ENCODE measurements around the gene PHAF1. TPM values are rescaled to one million over a fixed set of nuclear protein-coding genes. Genes with fewer than 3 reads are reported as not detected.

PHAF1 gene
- total and polyA plus RNA-seq, 9 donors, result 12.9 to 22.2 (median 17.8) TPM

DNA sequence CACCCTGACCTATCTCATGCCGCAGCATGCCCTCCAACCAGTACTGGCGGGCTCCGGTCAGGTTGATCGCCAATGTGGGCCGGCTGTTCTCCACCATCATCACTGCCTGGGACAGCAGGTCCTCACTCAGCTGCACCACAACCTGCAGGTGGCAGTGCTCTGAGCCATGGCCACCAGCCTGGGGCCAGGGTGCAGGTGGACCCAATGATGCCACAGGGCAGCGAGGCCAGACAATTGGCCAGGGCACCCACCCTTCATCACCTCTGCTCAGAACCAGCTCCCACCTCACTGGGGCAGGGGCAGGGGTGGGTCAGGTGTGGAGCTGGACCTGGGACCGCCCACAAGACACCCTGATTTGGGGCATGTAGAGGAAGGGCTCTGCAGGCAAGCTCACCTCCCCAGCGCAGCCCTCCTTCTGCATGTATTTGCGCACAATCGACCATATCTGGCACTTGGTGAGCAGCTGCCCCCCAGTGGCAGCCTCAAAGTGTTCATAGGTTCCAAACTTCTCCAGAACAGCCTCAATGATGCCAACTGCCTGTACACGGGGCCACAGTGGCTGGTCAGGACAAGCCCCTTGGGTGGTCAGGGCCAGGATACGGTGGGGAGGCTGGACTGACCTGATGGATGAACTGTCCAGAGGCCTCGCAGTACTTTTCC lies 69.8 kb downstream of the PHAF1 start:
- Histone ChIP-seq H3K4me3 (ENCODE audit: low read length) (no peak overlapping the region), H3K27me3 (ENCODE audit: control insufficient read depth, insufficient read depth, low read length) (peaks cover 31% of the 10 kb centered on the region), H3K9me3 (replicated peaks; ENCODE audit: control insufficient read depth, low read depth, low read length) (no peaks in the 10 kb centered on the region), H3K4me1 (ENCODE audit: control insufficient read depth, insufficient read depth, low read length) (peaks cover 37% of the 10 kb centered on the region), H3K27ac (ENCODE audit: low read length) (no peak overlapping the region), H3K36me3 (ENCODE audit: control insufficient read depth, insufficient read depth, low read length) (peaks cover 18% of the 10 kb centered on the region)
- 81% methylated on average over 8 of the region's 13 CpGs for WGBS (ENCODE audit: insufficient coverage)
- DNase-seq, result no peak

DNA sequence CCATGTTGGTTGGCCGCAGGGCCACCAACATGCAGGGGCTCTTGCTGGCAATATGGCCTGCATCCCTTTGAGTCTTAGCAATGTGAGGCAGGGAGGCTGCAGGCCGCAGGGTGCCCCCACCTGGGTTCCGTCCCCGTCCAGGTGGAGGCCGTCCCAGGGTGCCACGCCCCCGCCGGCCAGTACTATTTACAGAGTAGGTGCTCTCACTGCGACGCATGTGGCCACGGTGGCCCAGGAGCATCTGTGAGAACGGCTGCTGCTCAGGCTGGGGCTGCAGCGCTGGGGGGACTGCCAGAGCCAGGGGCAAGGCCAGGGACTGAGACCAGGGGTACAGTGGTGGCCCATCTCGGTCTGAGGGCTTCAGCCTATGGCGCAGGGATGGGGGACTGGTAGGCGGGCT lies 70.4 kb downstream of the PHAF1 start:
- WGBS (ENCODE audit: insufficient coverage), result 90% methylated on average over 15 of the region's 16 CpGs
- no peak for DNase-seq
- peaks cover 37% of the 10 kb centered on the region for H3K4me1 ChIP-seq (ENCODE audit: control insufficient read depth, insufficient read depth, low read length)

DNA sequence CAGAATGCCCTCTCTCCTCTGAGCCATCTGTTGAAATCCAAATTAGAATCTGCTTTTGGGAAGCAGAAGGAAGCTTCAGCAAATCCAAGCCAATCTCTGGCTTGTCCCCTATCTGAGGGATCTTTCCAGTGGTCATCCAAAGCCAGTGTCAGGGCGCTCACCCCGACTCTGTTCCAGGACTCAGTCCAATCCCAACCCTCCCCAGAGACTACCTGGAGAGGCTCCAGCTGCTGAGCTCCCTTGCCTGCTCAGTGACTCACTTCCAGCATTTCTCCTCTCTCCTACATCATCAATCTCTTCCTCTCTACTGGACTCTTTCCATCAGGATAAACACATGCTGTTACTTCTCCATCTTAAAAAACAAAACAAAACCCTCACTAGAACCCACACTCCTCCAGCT lies 71.6 kb downstream of the PHAF1 start:
- DNase-seq, result no peak
- WGBS (ENCODE audit: insufficient coverage), result 18% methylated on average over 2 of the region's 2 CpGs
- peaks cover 13% of the 10 kb centered on the region for H3K27me3 ChIP-seq (ENCODE audit: control insufficient read depth, insufficient read depth, low read length)
- no peaks in the 10 kb centered on the region for H3K9me3 ChIP-seq (replicated peaks; ENCODE audit: control insufficient read depth, low read depth, low read length)
- peaks cover 44% of the 10 kb centered on the region for H3K4me1 ChIP-seq (ENCODE audit: control insufficient read depth, insufficient read depth, low read length)
- H3K36me3 ChIP-seq (ENCODE audit: control insufficient read depth, insufficient read depth, low read length), result peaks cover 10% of the 10 kb centered on the region
- H3K27ac ChIP-seq (ENCODE audit: low read length), result no peak overlapping the region
- no peak overlapping the region for H3K4me3 ChIP-seq (ENCODE audit: low read length)

More for the DNA sequence above, 70.4 kb downstream of the PHAF1 start:
- no peak overlapping the region for H3K4me3 ChIP-seq (ENCODE audit: low read length)
- no peaks in the 10 kb centered on the region for H3K9me3 ChIP-seq (replicated peaks; ENCODE audit: control insufficient read depth, low read depth, low read length)
- peaks cover 25% of the 10 kb centered on the region for H3K27me3 ChIP-seq (ENCODE audit: control insufficient read depth, insufficient read depth, low read length)
- no peak overlapping the region for H3K27ac ChIP-seq (ENCODE audit: low read length)
- peaks cover 18% of the 10 kb centered on the region for H3K36me3 ChIP-seq (ENCODE audit: control insufficient read depth, insufficient read depth, low read length)

- Histone ChIP-seq H3K36me3 (ENCODE audit: control insufficient read depth, insufficient read depth, low read length) (peaks cover 7% of the 10 kb centered on the region), H3K4me1 (ENCODE audit: control insufficient read depth, insufficient read depth, low read length) (peaks cover 53% of the 10 kb centered on the region), H3K27ac (ENCODE audit: low read length) (no peak overlapping the region), H3K4me3 (ENCODE audit: low read length) (no peak overlapping the region), H3K9me3 (replicated peaks; ENCODE audit: control insufficient read depth, low read depth, low read length) (no peaks in the 10 kb centered on the region), H3K27me3 (ENCODE audit: control insufficient read depth, insufficient read depth, low read length) (peaks cover 5% of the 10 kb centered on the region)
- WGBS (ENCODE audit: insufficient coverage), result 80% methylated on average over 2 of the region's 2 CpGs
- DNase-seq, result no peak
Measured at GRCh38 chr16:67182288-67182687, 72.5 kb downstream of the PHAF1 start.

GRCh38 chr16:67183284-67183626 lies 73.5 kb downstream of the PHAF1 start:
- 6% methylated on average over 6 of the region's 11 CpGs for WGBS (ENCODE audit: insufficient coverage)
- DNase-seq, result no peak
- Histone ChIP-seq H3K36me3 (ENCODE audit: control insufficient read depth, insufficient read depth, low read length) (peaks cover 7% of the 10 kb centered on the region), H3K4me1 (ENCODE audit: control insufficient read depth, insufficient read depth, low read length) (peaks cover 54% of the 10 kb centered on the region), H3K4me3 (ENCODE audit: low read length) (peak overlapping the region; percentile 70), H3K27ac (ENCODE audit: low read length) (peak overlapping the region; percentile 94), H3K27me3 (ENCODE audit: control insufficient read depth, insufficient read depth, low read length) (no peaks in the 10 kb centered on the region), H3K9me3 (replicated peaks; ENCODE audit: control insufficient read depth, low read depth, low read length) (no peaks in the 10 kb centered on the region)

DNA sequence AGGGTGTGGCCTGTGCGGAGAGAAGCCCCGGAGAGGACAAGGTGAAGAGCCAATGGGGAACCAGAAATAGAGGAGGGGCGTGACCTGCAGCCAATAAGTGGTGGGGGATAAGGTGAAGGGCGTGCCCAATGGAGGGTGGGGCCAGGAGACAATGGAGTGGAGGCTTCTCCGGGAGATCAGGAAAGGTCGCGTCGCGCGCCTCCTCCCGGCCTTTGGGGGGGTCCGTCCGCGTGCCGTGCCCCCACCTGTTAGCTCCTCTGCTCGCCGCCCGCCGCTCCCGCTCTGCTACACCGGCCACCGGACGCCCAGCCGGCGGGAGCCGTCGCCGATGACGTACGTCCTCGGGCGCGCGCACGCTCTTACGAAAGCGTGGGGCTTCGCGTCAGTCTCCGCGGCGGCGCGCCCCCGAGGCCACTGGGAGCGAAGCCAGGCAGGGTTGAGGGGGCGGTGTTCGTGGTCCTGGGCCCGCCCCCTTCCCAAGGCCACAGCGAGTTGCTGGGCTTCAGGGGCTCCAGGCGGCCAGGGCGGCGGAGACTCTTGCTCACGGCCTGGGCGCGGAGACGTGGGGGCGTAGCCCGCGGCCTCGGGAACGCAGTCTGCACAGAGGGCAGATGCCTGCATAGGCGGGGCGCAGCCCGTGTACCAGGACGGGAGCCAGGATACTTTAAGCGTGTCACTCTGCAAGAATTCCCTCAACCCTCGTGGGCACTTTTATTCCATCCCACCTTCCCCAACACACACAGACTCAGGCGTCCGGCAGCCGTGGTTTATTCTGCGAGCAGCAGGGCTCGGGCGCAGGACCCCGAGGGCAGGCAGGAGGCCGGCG lies 74.1 kb downstream of the PHAF1 start, which contains the start of gene MATCAP1:
MATCAP1 (minus strand) TSS at position 337 of the 826 bp plus-strand sequence. CDS start 3,353 bp downstream, outside the sequence.
- H3K9me3 ChIP-seq (replicated peaks; ENCODE audit: control insufficient read depth, low read depth, low read length), result no peaks in the 10 kb centered on the region
- H3K4me3 ChIP-seq (ENCODE audit: low read length), result peak within 1 kb of the TSS; percentile 70
- peaks cover 7% of the 10 kb centered on the region for H3K36me3 ChIP-seq (ENCODE audit: control insufficient read depth, insufficient read depth, low read length)
- H3K4me1 ChIP-seq (ENCODE audit: control insufficient read depth, insufficient read depth, low read length), result peaks cover 55% of the 10 kb centered on the region
- under 1% methylated on average over 76 of the region's 77 CpGs for WGBS (ENCODE audit: insufficient coverage)
- H3K27me3 ChIP-seq (ENCODE audit: control insufficient read depth, insufficient read depth, low read length), result no peaks in the 10 kb centered on the region
- peak within 1 kb of the TSS; percentile 94 for H3K27ac ChIP-seq (ENCODE audit: low read length)
- DNase-seq, result peak; percentile 99

- Histone ChIP-seq H3K27ac (ENCODE audit: low read length) (peak overlapping the region; percentile 94), H3K4me1 (ENCODE audit: control insufficient read depth, insufficient read depth, low read length) (peaks cover 61% of the 10 kb centered on the region)
- 4% methylated on average over 58 of the region's 59 CpGs for WGBS (ENCODE audit: insufficient coverage)
Measured at GRCh38 chr16:67184453-67184994, 74.8 kb downstream of the PHAF1 start.

DNA sequence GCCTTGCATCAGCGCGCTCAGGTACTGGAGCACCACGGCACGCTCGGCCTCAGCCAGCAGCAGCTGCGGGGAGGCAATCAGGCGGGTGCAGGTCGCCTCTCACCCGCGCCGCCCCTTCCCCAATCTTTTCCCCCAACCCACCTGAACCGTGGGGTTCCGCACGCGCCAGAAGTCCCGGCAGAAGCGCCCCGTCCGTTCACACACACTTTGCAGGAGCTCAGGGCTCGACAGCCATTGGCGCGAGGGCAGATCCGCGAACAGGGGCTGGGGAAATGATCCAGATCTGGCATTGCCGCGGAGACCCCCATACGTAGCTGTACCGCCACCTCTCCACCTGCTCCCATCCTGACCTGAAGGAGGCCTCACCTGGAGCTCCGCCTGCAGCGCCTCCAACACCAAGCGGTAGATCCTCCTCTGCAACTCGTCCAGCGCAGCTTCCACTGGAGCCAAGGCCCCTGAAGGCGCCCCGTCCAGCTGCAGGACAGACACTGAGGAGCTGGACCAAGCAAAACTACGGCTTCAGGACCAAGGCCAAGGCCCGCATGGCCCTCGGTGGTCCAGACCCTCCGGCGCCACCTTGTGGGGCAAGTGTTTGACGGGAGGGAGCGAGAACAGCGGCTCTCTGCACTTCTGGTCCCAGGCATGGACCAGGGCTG lies 75.4 kb downstream of the PHAF1 start:
- Histone ChIP-seq H3K4me3 (ENCODE audit: low read length) (peak overlapping the region; percentile 15), H3K4me1 (ENCODE audit: control insufficient read depth, insufficient read depth, low read length) (peaks cover 66% of the 10 kb centered on the region), H3K9me3 (replicated peaks; ENCODE audit: control insufficient read depth, low read depth, low read length) (no peaks in the 10 kb centered on the region), H3K36me3 (ENCODE audit: control insufficient read depth, insufficient read depth, low read length) (peaks cover 7% of the 10 kb centered on the region), H3K27ac (ENCODE audit: low read length) (no peak overlapping the region), H3K27me3 (ENCODE audit: control insufficient read depth, insufficient read depth, low read length) (no peaks in the 10 kb centered on the region)
- WGBS (ENCODE audit: insufficient coverage), result 9% methylated on average over 41 of the region's 43 CpGs
- DNase-seq, result peak; percentile 94

More at GRCh38 chr16:67184453-67184994, 74.8 kb downstream of the PHAF1 start:
- H3K36me3 ChIP-seq (ENCODE audit: control insufficient read depth, insufficient read depth, low read length), result peaks cover 7% of the 10 kb centered on the region
- no peaks in the 10 kb centered on the region for H3K27me3 ChIP-seq (ENCODE audit: control insufficient read depth, insufficient read depth, low read length)
- H3K4me3 ChIP-seq (ENCODE audit: low read length), result peak overlapping the region; percentile 70
- H3K9me3 ChIP-seq (replicated peaks; ENCODE audit: control insufficient read depth, low read depth, low read length), result no peaks in the 10 kb centered on the region
- no peak for DNase-seq

DNA sequence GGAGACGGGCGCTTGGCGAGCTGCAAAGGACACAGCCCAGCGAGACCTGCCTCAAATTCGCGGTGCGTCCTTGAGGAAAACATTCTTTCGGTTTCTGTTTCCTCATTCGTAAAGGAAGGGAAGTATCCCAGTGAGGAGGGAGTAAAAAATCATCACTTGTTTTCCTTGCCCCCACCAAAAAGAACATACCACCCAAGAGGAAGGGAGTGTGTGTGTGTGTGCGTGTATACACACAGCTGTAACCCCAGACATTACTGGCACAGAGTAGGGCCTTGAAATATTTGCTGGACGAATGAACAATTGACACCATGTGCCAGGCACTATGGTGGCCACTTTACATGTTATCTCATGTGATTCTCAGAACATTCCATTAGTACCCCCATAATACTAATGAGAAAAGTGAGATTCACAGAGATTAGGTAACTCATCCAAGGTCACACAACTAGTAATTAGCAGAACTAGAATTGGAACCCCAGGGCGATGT lies 76.0 kb downstream of the PHAF1 start:
- Histone ChIP-seq H3K27ac (ENCODE audit: low read length) (no peak overlapping the region), H3K4me3 (ENCODE audit: low read length) (no peak overlapping the region), H3K36me3 (ENCODE audit: control insufficient read depth, insufficient read depth, low read length) (peaks cover 3% of the 10 kb centered on the region), H3K4me1 (ENCODE audit: control insufficient read depth, insufficient read depth, low read length) (peaks cover 71% of the 10 kb centered on the region), H3K27me3 (ENCODE audit: control insufficient read depth, insufficient read depth, low read length) (no peaks in the 10 kb centered on the region), H3K9me3 (replicated peaks; ENCODE audit: control insufficient read depth, low read depth, low read length) (no peaks in the 10 kb centered on the region)
- 15% methylated on average over 4 of the region's 12 CpGs for WGBS (ENCODE audit: insufficient coverage)
- no peak for DNase-seq
